Inferior parietal cortex (tissue), 1 donor: Measurements from ENCODE around the gene CHIC2.
"Not testable (repeated sequence)": the region's sequence is repeated elsewhere in the genome, so short reads cannot be mapped to it uniquely, and the experiment has no call there.

Experiments
- DNase-seq: peaks from one replicate; pipeline ENCODE4 v3.0.0-alpha.2; 2016; ENCODE audit errors: extremely low spot score

The CHIC2 gene

DNA sequence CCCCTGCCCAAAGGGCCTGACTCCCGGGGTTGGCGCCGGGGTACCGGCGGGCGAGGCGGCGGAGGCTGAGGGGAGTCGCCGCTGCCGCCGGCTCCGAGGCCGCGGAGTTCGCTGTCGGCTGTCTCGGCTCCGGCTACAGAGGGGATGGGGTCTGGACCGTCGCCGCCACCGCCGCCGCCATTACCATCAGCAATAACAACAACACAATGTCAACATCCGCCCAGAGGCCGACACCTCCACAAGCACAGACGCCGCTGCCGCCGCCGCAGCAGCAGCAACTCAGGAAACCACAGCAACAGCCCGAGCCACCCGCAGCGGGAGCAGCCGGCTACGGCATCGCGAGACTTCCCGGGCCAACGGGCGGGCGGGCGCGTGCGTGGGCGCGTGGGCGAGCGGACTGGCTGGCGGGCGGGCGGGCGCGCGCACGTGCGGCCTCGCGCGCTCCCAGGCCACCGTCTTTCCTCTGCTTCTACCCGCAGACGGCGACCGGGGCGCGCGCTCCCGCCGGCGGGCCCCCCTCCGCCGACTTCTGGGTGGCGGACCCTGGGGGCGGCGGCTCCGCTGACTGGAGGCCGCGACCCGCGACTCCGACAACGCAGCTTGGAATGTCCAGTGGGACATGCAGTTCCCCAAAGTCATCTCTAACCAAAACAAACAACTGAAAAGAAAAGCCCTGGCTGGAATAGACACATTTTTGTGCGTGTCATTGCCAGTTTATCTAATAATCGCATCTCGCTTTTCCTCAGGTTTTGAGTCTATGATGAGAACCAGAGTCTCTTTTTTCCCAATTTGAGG, at the start of gene CHIC2:
Gene CHIC2 (minus strand): TSS at position 289 of the 795 bp plus-strand sequence. CDS start 305 bp downstream, outside the sequence.
- DNase-seq: peak; percentile 80

DNA sequence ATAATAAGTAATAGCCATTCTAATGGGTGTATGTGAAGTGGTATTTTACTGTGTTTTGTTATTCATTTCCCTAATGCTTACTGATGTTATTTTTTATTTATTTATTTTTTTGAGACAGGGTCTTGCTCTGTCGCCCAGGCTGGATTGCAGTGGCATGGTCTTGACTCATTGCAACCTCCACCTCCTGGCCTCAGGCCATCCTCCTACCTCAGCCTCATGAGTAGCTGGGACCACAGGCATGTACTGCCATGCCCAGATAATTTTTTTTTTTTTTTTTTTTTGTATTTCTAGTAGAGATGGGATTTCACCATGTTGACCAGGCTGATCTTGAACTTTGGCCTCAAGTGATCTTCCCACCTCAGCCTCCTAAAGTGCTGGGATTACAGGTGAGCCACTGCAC, 48.8 kb upstream of the CHIC2 start:
- not testable (repeated sequence) for DNase-seq

DNA sequence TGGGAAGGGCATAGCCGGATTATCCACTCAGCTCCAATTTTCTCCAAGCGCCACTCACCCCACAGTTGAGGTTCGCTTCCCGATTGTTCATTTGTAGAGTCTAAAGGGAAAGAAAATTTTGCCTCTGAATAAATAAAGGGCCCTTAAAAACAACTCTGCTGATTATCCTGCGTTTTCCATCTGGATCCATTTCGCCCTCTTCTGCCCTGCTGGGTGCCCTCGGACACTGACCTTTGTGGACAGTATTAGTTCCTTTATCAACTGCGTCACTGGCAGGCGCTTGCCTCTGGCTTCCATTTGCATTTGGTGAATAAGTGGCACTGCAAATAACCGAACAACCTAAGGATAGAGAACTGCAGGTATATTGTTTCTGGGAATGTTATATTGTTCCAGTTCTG, 45.6 kb upstream of the CHIC2 start:
- DNase-seq: no peak

DNA sequence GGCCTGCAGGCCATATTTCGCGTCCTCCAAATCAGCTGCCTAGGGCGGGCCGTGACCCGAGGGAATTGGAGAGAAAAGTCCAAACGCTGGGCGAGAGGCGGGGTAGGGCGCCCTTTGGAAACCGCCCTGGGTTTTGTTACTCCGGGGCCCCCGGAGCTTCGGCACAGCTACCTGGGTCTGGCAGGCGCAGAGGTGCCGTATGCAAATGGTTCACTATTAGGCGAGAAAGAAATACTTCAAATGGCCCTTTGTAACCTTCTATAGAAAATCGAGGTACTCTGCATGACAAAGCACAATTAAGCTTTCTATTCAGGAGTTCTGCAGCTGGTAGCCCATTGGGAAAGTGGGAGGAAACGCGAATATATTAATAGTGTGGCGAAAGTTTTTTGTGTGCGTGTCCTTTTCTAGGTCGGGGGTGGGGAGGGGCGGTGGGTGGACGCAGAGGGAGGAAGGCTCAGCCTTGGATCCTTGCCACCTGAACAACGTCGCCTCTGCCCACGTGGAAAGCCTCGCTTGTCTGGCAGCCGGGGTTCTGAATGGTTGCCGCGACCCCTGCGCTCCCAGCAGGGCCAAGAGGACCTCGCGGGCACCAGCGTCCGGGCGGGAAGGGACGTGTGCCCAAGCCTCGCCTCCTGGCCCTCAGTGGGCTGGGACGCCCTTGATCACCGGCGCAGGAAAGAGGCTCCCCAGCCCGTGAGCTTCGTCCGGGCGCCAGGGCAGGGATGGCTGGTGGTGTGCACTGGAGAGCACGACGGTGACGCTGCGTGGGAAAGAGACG, 45.0 kb upstream of the CHIC2 start:
- no peak for DNase-seq

DNA sequence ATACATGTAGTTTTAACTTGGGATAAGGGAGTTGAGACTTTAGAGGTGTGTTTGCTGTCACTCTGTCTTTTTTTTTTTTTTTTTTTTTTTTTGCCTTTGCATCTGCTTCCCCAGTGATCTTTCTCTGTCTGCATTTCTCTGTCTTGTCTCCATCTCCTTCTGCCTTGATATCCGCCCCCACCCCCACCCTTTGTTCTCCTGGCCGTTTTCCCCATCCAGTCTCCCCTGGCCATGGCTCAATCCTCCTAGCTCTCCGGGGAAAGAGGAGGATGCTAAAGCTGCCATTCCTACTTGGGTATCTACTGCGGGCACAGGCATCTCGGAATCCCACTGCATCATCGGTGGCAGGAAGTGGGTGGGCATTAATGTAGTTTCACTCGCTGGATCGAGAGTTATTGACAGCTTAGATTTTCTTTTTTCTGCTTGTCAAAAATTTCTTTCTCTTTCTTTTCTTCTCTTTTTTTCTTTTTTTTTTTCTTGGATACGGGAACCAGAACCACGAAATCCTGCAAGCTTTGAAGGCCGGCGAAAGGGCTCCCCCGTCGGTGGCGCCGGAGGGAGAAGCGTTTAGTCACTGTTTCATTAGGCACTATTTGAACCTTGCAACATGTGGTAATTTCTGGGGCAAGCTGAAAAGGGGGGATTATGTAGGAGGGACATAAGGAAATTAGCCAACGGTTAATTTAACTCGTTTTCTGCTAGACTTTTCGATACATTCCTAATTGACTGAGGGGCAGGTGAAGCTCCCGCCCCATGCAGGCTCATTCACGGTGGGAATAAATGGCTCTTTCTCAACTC, 43.7 kb upstream of the CHIC2 start:
- no peak for DNase-seq

DNA sequence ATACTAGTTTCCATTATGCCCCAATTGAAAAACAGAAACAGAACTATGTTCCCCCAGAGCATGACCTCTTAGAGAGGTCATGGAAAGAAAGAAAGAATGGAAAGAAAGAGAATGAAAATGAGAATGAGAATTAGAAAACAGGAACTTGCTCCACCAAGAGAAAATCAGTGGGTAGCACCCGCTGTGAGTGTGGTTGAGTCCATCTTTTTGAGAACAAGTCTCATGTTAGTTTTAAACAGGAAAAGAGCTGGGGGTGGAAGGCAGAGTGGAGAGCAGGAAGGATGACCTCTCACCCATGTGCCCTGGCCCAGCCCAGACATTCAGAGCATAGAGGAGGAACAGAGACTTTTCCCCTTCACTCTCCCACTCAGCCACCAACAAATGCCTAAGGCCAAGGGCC, 40.5 kb upstream of the CHIC2 start:
- no peak for DNase-seq

DNA sequence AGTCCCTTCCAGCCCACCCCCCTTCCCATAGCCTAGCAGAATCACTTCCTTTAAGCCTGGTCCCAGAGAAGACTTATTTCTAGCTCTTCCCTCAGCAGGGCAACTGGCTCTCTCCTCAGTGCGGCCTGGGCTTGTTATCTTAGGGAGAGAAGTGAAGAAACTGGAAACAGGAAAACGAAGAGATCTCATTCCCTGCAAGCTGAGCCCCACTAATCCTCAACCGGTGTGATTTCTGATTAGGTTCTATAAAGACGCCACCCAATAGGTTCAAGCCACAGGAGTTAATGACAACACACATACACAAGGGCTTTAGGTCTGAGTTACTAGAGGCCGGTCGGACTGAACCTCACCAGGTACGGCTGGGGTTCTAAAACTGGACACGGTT, 38.8 kb upstream of the CHIC2 start:
- DNase-seq: no peak

DNA sequence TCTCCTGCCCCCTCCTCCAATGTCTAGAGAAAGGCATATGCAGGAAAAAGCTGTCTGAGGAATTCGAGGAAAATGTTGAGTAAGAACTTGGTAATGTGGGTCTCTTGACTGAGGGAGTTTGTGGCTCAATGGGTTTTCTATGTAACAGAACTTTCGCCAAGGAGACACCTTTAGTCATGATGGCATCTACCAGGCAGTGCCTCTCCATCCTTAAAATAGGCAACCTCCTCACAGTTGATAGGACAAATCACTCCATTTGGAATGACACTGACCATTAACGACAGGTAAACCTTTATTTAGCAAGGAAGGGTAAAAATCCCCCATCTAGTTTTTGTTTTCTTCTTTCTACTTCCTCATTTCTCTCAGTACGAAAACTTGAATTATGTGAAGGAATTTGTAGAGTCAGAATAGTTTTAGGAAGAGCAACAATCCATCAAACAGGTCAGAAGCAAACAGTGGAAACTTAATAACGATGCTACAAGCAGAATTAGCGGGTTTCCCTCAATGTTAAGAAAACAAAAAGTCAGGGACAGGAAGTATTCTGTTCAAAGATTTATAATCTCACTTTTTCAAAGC, 38.2 kb upstream of the CHIC2 start:
- no peak for DNase-seq

DNA sequence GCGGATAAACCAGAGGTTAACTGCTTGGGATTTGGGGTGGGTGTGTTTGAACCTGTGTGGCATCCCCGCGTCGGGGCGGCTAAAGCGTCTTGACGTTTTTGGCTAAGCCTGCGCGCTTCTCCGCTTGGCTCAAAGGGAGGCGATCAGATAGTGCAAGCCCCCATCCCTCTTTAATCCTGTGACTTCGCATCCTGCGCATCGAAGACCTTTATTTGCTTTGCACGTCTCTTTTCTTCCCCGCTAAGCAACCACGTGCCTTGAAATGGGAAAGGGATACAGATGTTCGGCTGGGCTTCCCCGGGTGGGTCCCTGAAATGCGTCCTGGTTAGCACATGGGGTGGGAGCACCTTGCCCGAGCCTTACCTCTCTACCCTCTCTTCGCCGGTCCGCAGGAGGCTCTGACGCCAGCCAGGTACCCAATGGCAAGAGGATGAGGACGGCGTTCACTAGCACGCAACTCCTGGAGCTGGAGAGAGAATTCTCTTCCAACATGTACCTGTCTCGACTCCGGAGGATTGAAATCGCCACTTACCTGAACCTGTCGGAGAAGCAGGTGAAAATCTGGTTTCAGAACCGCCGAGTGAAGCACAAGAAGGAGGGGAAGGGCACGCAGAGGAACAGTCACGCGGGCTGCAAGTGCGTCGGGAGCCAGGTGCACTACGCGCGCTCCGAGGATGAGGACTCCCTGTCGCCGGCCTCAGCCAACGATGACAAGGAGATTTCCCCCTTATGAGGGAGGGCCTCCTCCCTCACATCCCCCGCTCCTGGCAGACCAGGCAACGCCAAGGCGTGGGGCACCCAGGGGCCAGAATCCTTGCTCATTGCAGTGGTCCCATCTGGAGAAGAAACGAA, 37.0 kb upstream of the CHIC2 start:
- DNase-seq: no peak

DNA sequence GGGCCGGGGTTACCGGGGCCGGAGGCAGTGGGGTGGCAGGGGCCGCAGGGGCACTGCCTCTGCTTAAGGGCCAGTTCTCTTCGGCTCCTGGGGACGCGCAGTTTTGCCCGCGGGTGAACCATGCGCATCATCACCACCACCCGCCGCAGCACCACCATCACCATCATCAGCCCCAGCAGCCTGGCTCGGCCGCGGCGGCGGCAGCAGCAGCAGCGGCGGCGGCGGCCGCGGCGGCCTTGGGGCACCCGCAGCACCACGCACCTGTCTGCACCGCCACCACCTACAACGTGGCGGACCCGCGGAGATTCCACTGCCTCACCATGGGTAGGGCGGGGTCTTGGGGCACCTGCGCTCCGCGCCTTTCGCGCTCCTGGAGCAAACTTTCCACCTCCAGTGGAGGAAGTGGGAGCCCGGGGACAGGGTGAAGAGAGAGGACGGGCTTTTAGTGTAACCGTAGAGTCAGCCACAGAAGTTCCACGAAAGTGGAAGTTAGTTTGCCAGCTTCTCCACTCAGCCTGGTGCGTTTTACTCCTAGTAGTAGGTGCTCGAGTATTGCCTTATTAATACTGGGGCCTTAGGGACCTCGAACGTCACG, 36.3 kb upstream of the CHIC2 start:
- no peak for DNase-seq

DNA sequence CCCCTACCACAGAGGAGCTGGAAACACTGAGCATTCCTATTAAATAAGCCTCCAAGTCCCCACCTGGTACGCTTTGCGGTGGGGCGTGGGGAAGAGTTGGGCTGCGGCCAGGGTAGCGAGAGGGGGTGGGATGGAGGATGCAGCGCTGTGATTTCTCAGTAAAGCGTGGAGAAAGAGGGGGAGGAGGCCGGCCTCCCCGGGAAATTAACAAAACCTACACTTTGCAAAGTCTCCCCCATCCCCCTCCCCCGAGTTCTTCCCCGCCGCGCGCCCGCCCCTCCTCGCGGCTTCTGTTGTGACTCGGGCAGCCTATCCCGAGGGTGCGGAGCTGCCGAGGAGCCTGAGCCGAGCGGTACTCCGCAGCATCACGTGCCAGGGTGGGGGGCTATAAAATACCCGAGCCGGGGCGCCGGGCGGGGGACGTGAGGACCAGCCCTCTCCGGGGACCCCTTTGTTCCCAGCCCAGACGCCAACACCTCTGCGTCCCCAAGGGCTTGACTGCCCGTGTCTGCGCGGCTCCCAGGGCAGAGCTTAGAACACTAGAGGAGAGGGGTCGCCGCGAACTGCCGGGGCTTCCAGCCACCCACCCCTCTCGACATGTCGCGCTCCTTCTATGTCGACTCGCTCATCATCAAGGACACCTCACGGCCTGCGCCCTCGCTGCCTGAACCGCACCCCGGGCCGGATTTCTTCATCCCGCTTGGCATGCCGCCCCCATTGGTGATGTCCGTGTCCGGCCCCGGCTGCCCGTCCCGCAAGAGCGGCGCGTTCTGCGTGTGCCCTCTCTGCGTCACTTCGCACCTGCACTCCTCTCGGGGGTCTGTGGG, 35.6 kb upstream of the CHIC2 start, which contains the start of gene GSX2:
Gene GSX2 (plus strand): TSS at position 416 of the 827 bp plus-strand sequence. CDS start 182 bp downstream, at position 598.
- DNase-seq: no peak

DNA sequence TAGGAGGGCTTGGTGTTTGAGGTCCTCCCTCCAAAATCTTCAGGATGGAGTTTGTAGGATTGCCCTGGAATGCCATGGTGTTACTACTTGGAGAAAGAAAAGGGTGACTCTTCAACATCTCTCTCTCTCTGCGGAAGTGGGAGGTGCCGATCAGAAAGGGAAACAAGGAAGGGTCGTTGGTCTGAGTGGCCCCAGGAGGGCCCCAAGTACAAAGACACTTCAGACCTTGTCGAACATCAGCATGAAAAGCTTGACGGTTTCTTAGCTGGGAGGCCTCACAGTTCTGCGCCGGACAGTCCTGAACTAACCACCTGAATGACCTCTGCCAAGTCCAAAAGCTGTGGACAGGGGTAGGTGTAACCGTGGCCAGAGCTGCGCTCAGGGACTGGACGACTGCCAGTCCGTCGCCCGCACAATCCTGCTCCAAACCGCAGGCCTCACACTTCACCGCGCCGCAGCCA, 34.9 kb upstream of the CHIC2 start:
- no peak for DNase-seq

DNA sequence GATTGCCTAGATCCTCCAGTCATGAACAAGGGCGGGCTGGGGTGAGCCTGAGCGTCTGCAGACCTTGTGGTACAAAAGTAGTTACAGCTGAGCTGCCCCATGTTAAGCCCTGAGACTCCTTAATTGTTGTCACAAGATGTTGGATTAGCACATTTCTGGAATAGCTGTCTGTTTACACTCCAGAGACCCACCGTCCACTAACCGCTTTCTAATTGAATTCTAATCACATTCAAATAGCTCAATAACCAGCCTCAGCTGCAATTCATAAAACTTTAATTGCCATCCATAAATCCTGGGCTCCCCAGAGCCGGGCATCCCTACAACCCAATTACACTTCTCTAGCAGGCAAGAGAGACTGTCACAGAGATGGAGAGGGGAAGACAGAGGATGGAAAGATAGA, 34.0 kb upstream of the CHIC2 start:
- DNase-seq: no peak

DNA sequence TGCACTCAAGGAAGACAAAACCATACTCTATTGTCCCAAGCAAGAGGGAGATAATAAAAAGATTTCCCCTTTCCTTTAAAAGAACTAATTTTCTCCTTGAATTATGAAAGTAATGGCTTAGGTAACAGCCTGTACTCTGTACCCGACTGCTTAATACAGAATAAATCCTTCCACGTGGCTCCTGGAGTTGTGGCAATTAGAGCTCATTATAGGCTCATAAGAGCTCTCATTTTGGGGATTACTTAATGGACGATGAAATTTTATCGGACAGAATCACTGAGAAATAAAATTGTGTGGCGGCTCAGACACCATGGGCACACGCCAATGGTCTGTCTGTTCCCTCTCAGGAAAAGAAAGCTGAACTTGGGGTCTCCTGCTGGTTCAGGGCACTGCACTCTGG, 32.7 kb upstream of the CHIC2 start:
- no peak for DNase-seq

DNA sequence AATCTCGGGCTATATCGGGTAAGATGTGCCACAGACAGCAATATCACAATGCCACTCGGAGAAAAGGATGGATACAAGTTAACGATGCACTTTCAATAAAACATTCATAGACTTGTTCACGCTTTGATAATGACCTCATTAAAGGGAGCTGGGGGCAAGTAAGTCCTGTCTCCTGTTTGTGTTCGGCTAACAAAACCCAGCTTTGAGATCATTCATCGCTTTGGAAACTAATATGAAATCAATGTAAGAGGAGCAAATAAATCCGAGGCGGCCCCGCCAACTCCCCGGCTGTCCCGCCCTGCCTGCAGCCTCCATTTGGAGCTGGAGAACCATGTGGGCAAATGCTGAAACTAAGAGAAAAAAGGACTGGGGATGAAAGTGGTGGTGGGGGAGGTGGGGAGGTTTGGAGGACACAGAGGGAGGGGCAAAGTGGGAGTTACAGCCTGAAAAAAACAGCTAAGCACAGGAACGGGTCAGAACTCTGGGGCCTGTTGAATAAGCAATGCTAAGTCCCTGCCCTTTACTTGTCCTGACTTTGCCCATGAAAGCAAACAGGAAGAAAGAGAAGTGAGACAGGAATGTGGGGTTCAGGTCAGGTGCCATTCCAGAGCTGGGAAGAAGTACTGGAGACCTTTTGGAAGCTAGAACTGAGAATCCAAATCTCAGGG, 32.0 kb upstream of the CHIC2 start:
- DNase-seq: no peak

DNA sequence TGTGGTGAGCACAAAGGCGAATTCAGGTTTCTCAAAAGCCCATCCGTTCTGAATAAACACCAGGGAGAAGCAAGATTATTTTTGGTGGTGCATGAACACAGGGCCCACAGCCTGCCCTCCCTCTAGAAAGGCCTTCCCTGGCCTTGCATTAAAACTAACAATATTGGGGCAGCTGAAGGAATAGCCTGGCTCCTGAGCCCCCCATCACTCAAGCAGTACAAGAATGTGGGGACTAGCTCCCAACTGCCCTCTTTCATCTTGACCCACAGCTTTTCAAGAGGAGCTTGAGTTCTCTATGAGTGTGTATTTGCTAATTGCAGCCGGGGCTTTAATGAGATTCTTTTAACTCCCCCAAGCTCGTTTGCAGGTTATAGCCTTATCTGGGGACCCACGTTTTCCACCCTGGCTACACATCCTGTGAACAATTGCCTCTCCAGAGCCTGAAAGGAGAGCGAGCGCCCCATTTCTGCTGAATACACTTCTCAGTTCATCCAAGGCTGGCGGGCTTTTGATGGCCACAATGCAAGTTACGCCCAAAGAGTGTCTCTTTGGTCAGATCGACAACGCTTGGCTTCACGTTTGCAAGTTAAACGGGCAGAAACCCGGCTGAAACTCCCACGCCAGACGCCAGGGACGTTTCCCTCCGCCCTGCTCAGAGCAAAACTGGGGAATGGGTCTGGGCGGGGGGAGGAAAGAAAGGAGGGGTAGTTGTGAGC, 30.9 kb upstream of the CHIC2 start:
- no peak for DNase-seq

DNA sequence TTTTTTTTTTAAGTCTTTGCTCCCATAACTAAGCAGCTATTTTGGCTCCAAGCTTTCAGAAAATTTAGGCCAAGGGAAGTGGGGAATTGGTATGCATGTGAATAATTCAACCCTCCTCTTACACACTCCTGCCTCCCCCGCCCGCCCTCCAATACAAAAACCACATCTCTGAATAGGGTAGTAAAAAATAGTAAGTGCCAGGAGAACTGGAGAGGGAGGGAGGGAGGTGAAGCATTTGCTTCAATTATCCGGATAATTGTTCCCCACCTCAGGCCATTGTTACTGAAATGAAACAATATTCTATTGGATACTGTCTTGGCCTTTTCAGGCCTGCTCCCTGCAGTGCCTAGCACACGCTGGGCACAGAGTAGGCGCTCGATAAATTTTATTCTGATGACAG, 30.0 kb upstream of the CHIC2 start:
- no peak for DNase-seq
